HG03469 (cell line): Measurements from ENCODE around the gene XRN2.

Experiments
- ATAC-seq: cut with Tn5 transposase; IDR thresholded peaks from one replicate; pipeline ENCODE4 v1.9.1; 2021; ENCODE audit warnings: mild to moderate bottlenecking, moderate library complexity, moderate number of reproducible peaks; ENCODE audit not compliant: unreplicated experiment

Gene XRN2

DNA sequence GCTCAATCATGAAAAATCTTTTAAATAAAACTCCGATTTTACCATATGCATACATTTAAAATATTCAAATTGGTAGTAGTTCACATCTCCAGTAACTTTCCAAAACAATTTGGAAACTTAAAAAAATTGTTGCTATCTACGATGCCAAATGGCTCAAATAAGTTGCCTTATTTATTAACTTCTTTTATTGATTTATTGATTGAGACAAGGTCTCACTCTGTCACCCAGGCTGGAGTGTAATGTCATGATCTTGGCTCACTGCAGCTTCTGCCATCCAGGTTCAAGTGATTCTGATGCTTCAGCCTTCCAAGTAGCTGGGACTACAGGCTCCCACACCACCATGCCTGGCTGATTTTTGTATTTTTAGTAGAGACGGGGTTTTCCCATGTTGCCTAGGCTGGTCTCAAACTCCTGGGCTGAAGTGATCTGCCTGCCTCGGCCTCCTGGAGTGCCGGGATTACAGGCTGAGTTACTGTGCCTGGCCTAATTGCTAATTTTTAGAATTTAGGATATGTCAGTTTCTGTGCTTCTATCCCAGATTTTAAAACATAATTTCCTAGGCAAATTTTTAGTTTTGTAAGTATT, 81.3 kb downstream of the XRN2 start:
- no peak for ATAC-seq

DNA sequence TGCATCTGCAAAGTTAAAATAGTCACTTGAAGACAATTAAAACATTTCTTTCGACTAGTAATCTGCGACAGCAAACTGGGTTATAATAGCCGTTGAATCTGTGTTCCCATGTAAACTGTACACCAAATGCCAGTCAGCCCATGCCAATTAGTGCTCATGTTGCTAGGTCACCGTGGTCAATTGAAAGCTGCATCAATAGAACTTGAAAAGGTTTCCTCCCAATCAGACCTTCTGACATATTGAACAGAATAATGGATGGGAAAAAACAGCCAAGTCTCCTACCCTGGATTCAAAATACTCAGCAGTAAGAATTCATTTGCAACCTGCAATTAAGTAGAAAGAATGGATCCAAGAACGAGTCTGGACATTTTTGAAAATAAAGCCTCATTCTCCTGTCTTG, 83.0 kb downstream of the XRN2 start:
- no peak for ATAC-seq

DNA sequence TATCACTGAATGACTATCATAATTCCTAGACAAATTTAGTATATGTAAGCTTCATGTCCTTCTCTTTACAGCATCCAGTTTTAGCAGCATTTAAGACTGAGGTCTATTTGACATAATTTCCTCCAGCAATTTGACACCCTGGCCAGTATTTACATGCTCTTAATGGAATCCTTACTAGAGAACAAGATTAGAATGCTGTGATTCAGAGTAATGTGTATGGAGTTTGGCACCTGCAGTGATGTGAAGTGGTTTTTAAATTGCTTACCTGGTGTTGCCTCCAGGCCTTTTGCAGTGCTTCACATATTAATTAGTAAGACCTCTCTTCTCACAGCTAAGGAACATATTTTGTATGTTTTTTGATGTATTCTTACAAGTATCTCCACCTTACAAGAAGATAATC, 84.4 kb downstream of the XRN2 start:
- no peak for ATAC-seq

DNA sequence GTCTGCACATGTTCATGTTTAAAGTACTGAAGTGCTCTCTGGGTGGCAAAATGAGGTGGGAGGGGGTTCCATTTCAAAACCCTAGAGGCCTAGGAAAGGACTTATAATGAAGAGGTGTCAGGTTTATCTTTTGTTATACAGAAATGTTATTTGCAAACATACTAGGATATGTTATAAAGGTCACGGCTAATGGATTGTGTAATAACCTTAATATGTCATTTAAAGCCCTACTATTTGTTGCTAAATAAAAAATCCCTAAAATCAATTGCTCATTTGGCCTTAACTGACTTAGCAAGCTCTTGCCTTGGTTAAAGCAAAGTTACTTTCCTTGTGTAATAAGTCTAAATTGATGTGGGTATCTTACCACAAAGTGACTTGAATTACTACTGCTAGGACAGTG, 85.4 kb downstream of the XRN2 start:
- ATAC-seq: no peak

DNA sequence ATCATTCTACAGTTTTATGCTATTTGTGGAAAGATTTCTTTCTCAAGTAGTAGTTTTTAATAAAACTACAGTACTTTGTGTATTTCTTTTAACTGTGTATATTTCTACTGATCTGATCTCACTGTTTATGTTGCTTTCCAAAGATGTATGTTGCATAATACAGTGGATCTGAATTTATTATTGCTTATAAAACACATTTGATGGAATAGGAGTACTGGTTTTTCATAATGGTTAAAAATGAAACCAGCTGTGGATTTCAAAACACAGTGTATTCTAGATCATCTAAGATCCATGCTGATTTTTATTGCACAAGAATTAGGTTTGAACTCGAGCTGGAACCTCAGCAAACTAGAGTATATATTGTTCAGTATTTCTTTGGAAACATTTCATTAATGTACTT, 86.2 kb downstream of the XRN2 start:
- ATAC-seq: no peak

DNA sequence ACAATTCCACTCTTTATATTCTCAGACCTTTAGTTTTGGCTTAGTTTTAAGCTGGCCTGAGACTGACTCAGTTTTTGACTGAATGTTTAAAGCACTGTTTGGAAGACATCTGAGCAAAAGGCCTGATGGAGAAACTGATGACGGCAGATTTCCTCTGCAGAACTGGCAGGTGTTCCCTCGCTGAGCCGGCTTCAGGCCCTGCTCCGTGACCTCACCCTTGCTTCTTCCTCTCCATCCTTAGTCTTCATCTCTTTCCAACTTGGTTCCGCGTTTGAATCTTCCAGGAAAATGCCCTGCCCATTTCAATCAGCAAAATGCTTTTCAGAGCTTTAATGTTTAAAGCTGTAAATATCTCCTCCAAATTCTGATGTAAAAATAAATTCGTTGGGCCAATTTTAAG, 87.6 kb downstream of the XRN2 start:
- ATAC-seq: no peak

DNA sequence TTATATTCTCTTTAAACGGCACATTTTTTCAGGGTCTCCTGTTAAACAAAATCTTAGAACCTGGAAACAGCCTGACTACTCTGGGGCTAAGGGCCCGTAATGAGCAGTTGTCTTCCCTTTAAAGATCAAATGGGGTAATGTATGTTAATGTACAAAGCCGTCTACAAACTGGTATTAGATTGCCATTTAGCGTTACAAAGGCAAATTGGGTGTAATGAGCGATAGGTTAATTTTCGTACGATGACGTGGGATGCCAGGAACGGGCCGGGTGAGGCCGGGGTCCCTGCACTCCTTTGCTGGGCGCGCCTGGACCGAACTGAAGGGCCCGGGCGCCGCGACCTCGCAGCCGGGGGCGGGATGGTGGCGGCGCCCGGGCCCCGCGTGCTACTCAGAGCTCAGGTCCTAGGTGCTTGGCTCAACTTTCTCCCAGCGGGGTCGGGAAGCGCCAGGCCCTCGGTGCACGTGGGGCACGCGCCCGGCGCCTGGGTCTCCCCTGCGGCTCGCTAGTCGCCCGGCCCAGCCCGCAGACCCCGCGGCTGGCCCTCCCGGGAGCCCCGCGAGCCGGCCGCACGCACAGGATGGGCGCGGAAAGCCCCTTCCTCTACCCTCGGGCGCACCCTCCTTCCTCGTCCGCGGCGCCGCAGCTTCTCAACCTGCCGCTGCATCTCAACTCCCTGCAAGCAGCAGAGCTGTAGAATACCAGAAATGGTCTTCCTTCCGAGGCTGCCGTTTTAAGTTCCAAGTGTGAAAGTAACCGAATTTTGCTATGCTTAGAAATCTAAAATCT, 88.2 kb downstream of the XRN2 start:
- no peak for ATAC-seq

DNA sequence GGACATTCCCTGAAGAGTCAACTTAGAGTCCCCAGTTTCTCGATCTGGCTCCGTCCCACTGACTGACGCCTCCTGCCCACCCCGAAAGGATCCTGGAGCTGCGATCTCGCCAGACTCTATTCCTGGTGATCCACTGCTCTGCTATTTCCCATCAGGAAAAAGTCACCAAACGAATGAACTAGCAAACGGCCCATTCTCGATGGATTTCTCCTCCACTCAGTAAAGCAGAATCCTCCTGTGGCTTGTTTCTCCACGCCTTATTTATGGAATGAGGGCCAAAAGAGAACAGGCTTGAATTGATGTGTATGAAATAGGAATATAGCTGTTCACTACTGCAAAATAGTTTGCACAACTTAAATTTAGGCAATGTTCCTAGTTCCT, 88.8 kb downstream of the XRN2 start:
- no peak for ATAC-seq

DNA sequence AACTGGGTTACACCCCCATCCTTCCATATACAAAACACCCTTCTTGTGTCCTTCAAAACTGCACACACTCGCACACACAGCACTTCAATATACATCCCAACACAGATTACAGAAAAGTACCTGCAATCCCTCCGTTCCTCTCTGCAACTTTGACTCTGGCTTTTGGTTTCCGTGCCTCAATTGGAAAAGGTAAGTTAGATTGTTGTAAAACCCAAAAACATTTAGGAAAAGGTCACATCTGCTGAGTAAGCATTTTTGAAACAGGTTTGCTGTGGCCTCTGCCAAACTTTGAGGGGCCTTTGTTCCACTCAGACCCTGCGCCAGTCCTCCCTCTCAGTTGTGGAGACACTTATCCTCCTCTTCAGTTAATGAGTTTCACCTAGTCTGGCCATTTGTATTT, 90.0 kb downstream of the XRN2 start:
- no peak for ATAC-seq

DNA sequence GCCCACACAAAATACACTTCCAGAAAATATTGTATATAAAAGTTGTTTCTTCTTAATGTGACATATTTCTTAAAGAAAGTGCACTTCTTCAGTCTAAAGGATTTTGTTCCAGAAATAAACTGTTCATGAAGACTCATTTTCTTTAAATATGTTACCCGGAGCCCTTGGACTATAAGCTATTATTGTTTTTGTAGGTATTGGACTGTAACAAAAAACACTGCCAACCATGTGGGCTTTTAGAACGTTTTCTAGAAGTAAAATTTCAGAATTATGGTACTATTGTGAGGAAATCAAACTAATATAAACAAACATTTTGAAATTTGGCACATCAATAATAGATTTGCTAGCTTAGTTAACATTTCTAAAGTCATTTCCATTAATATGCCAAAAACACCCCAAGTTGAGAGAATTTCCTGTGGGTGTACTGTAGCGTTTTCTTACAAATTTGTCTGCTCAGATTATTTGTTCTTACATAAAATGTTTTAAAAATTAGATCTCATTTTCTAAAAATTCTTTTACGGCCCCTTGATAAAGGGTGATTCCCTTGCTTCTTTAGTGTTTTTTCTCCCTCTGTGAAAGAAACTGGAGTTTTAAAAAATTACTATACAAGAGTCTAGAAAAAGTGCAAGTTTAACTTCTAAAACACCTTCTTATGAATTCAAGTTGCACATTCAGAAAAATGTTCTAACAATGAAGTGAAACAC, 90.8 kb downstream of the XRN2 start:
- ATAC-seq: no peak

DNA sequence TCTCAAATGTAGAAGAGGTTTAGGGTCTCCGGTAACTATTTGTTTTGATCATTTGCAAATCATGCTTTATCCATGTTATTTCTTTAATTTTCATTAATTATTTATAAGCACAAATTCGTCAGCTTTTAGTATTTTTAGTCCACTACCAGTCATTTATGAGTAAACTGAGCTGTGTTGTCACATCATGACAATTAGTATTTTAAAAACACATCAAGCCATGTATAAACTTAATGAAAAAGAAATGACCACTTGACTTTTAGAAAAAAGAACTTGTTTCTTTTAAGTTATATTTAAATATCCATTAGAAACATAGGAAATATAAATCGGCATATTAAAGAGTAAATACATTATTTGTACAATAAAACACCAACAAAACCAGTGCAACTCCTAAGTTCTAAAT, 91.4 kb downstream of the XRN2 start:
- ATAC-seq: no peak

DNA sequence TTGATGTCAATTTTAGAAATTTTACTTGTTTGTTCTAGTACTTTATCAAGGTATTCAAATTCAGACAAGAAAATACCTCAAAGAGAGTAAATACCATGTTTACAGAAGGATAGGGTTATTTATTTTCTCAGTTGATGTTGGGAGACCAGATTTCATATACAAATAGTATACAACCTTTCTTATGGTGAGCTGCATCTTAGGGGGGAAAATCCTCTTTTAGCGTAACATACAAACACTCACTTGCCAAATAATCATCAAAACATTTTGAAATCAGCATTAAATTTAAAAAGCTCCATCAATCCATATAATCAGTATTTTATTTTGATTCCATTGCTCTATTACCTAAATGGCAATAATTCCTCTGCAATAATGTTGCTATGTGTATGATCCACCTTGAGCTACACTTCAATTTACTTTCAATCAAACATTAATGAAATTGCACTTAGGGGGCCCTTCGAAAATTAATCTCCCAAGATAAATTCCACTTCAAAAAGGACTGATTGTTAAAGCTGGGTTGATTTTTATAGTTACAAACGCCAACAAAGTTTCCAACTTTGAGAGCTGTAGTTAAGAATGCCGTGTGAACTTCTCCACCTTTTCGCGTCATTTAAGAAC, 92.0 kb downstream of the XRN2 start:
- ATAC-seq: no peak

DNA sequence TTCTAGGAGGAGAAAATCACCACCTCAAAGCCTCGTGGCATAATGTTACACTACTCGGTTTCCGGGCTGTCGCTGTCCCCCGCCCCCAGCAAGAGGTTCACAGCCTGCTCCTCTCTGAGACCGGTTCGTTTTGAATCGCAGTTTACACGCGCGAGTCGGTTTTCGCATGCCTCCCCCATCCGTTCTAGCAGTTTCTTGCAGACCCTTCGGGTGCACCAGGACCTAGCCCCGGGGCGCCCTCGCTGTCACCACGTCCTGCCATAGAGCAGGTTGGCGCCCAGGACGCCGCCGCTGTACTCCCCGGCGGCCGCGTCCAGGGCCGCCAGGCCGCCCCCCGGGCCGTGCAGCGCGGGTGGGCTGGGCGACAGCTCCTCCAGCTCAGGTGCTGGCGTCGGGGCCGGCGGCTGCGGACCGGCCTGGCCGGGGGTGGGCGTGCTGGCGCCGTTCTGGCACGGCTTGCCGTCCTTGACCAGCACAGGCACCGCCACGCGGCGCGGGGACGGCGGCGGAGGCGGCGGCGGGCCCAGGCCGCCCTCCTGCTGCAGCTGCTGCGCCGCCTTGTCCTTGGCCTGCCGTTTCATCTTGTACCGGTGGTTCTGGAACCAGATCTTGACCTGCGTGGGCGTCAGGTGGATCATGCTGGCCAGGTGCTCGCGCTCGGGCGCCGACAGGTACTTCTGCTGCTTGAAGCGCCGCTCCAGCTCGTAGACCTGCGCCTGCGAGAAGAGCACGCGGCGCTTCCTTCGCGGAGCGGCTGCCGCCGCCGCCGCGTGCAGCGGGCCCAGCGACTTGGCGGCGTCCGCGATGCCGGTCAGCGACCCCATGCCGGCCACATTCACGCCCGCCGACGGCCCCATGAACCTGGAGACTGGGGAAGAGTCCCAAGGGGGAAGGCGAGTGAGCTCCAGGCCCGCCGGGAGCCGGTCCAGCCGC, 92.8 kb downstream of the XRN2 start:
- no peak for ATAC-seq

DNA sequence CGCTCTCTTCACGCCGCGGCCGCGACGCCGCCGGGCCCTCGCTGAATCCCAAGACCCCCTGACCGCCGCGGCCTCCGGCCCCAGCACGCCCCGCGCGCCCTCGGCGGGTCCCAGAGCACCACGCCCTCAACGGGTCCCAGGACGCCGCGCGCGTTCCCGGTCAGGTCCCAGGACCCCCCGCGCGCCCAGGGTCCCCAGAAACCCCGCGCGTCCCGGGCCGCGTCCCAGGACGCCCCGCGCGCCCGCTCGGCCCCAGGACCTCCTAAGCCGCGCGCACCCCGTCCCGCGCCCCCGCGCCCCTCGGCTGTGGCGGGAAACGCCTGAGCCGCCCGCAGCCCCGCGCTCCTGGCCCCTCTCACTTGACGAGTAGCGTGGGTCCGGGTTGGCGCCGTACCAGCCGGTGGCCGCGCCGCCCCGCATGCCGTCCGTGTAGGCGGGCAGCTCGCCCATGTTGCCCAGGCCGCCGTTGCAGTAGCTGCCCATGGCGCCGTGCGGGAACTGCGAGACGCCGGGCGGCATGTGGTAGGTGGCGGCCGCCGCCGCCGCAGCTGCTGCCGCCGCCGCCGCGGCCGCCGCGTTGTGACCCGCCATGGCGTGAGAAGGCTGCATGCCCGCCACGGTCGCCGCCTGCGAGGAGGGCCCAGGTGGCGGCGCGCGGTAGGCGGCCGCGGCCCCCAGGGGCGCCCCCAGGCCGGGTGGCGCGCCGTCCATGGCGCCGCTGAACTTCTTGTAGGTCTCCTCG, 93.6 kb downstream of the XRN2 start:
- no peak for ATAC-seq

DNA sequence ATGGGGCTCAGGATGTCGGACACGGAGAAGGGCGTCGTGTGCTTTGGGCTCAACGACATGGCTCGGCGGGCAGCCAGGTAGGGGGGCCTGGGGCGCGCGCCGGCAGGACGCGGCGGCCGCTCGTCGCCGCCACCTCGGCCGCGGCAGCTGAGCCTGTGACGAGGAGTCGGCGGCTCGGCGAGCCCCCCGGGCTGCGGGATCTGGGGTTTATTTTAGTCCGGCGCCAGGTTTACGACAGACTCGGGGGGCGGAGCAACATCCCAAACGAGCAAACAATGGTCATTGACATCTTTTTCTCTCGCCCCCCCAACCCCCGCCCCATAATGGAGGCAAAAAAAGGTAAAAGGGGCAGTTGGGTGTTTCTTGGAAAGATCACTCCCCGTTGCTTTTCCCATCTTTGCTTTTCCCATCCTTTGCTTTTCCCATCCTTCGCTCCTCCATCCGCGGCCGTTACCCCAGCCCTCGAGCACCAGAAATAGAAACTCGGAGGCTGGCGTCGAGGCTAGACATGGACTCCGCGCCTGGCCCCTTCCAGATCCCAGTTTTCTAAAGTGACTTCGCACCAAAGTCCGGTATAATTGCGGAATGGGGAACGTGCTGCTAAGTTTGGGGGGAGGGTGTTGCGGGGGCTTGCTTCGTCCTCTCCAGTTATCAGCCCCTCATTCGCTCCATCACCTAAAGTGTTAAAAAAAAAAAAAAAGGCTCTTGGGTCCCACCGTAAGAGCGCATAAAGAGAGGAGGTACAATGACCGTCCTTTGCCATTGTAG, 94.4 kb downstream of the XRN2 start, which contains the start of gene NKX2-4:
Gene NKX2-4 (minus strand): TSS at position 186 of the 768 bp plus-strand sequence. CDS start 127 bp downstream, at position 59.
- no peak for ATAC-seq

DNA sequence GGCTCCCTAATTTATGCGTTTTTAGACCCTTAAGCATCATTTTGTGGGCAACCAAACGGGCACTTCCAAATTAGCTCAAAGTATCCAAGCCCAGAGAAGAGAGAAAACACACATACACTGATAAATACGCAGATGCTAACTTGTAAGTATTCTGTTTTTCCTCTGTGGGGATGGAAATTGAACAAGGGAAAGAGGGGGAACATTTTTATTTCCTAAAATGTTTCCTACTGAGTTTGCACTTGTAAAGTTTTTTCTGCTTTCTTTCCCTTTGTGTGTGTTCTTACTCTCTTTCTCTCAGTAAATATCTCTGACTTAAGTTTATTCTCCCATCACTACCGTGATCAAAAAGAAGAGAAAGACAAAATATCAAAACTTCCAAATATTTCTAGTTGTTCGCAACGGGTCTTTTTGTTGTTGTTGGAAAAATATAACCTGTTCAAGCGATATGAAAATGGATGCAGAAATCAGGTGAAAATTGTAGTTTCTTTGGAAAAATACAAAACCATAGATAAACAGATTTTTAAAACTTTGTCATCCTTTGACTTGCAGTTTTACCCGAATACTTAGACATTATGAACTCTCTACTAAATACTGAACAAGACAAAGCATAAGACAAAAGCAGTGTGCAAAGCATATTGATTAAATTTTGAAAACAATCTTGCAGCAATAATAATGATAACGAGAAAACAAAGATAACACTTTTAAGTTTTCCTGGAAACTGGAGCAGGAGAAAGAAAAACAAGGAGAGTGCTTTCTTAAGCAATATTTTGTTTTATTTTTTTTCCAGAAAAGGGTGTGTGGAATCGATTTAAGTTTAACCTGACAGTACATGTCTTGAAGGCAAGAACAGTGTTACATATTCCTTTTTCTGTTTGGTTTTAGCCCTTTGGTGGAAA, 95.2 kb downstream of the XRN2 start:
- ATAC-seq: no peak

DNA sequence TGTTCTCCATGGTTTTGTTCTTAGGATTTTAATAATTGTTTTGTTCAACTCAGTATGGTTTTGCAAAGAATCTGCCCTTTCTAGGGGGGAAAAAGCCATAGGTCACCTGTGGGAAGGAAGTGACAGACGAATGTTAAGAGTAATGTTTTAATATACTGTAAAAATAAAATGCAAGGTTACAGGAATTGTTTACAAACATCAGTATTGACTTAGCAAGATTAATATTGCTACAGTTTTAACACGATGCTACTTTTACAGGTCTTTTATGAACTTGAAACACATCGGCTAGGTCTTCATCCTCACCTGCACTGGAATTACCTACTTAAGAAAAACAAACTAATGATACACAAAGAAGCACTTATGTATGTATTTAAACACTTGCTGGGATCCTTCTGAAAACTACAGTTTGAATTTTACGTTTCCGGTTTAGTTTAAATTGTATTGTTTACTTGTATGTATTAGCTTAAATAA, 95.9 kb downstream of the XRN2 start:
- no peak for ATAC-seq

DNA sequence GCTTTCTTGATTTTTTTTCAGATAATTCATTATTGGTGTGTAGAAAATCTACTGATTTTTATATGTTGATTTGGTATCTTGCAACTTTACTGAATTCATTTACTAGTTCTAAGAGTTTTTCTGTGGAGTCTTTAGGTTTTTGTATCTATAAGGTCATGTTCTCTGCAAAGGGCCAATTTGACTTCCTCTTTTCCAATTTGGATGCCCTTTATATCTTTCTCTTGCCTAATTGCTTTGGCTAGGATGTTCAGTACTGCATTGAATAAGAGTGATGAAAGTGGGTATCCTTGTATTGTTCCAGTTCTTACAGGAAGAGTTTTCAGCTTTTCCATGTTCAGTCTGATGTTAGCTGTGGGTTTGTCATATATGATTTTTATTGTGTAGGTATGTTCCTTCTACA, 108.6 kb downstream of the XRN2 start:
- ATAC-seq: no peak
